Lung (tissue), 12 donors: ENCODE results near the gene ARHGAP15. TPM values are rescaled to one million over a fixed set of nuclear protein-coding genes. Genes with fewer than 3 reads are reported as not detected.

ENCODE experiments used
- ATAC-seq: fragments of 200-7000 bp; cut with Tn5 transposase; one replicate; pipeline ENCODE4 v1.9.1; 2020; ENCODE audit warnings: moderate number of reproducible peaks; ENCODE audit not compliant: insufficient read depth, low FRiP score
- DNase-seq, 3 donors: peaks; one replicate each; pipeline ENCODE4 v3.0.0-alpha.2; 2013 to 2017
- H3K27ac ChIP-seq, 2 donors: one replicate each; pipeline ENCODE4 v1.5.1; 2013; ENCODE audit warnings: mild to moderate bottlenecking in 2 of 2, moderate library complexity in 2 of 2, control low read depth in 1 of 2, inconsistent platforms in 1 of 2, low read depth in 1 of 2, low read length in 1 of 2
- H3K27me3 ChIP-seq, 3 donors: one replicate each; pipeline ENCODE4 v1.5.1; 2013; ENCODE audit warnings: low read length in 2 of 3; ENCODE audit not compliant: control insufficient read depth in 3 of 3, insufficient read depth in 3 of 3
- H3K36me3 ChIP-seq, 4 donors: one replicate each; pipeline ENCODE4 v1.5.1; 2013; ENCODE audit warnings: low read length in 4 of 4, mild to moderate bottlenecking in 1 of 4, moderate library complexity in 1 of 4; ENCODE audit not compliant: control insufficient read depth in 4 of 4, insufficient read depth in 4 of 4
- H3K4me1 ChIP-seq, 5 donors: one replicate each; pipeline ENCODE4 v1.5.1; 2013; ENCODE audit warnings: low read length in 5 of 5, mild to moderate bottlenecking in 2 of 5, moderate library complexity in 1 of 5; ENCODE audit not compliant: control insufficient read depth in 5 of 5, insufficient read depth in 5 of 5
- H3K4me3 ChIP-seq: one replicate; pipeline ENCODE4 v1.5.1; 2013; ENCODE audit warnings: mild to moderate bottlenecking, control low read depth, moderate library complexity
- H3K9ac ChIP-seq, 2 donors: one replicate each; pipeline ENCODE4 v1.5.1; 2013; ENCODE audit warnings: low read length in 2 of 2, control low read depth in 1 of 2; ENCODE audit not compliant: insufficient read depth in 1 of 2
- H3K9me3 ChIP-seq, 4 donors: one replicate each; pipeline ENCODE4 v1.5.1; 2013; ENCODE audit warnings: low read length in 3 of 4, mild to moderate bottlenecking in 1 of 4, moderate library complexity in 1 of 4; ENCODE audit not compliant: control insufficient read depth in 4 of 4, insufficient read depth in 3 of 4
- WGBS, 2 donors: extraction: QIAGEN DNeasy Blood & Tissue Kit; methylation state at CpG; one replicate each; pipeline ENCODE4 v1.1.7; 2013; 5-methylcytosine and 5-hydroxymethylcytosine counted together
- polyA plus RNA-seq, 2 donors: library from polyadenylated mRNA; stranded (reverse); fragments of 200-250 nt; gene quantifications; one replicate each; pipeline ENCODE4 v1.2.1, GENCODE V29; 2013
- total RNA-seq, 2 donors: library from RNA; depleted of rRNA in 1 of 2; stranded (reverse); fragments of >200 nt in 1 of 2; gene quantifications; one replicate each; pipeline ENCODE4 v1.2.1, GENCODE V29; 2014 to 2021
- TF ChIP-seq, protein P1 (sequence below): IDR thresholded peaks from 2 replicates; pipeline ENCODE4 v1.5.1; 2012; ENCODE audit warnings: mild to moderate bottlenecking; ENCODE audit errors: control extremely low read depth, extremely low read depth
- donor health status: control.
- donor health status: control.
- donor health status: Bipolar disorder and iron deficiency.
- donor health status: healthy.
- donor health status: DM: yes; HTN: yes; CAD: no.

ARHGAP15 gene
- total and polyA plus RNA-seq, 4 donors = 5.9 to 74.3 (median 13.2) TPM

- TF ChIP-seq, protein P1, sequence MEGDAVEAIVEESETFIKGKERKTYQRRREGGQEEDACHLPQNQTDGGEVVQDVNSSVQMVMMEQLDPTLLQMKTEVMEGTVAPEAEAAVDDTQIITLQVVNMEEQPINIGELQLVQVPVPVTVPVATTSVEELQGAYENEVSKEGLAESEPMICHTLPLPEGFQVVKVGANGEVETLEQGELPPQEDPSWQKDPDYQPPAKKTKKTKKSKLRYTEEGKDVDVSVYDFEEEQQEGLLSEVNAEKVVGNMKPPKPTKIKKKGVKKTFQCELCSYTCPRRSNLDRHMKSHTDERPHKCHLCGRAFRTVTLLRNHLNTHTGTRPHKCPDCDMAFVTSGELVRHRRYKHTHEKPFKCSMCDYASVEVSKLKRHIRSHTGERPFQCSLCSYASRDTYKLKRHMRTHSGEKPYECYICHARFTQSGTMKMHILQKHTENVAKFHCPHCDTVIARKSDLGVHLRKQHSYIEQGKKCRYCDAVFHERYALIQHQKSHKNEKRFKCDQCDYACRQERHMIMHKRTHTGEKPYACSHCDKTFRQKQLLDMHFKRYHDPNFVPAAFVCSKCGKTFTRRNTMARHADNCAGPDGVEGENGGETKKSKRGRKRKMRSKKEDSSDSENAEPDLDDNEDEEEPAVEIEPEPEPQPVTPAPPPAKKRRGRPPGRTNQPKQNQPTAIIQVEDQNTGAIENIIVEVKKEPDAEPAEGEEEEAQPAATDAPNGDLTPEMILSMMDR = no peak
- 64 to 75% methylated on average over 3 of the region's 3 CpGs for WGBS, 2 donors
- Histone ChIP-seq H3K36me3 (peaks cover 0 to 6% (median under 1%) of the 10 kb centered on the region in 4 donors), H3K9ac (peak overlapping the region in 1 of 2 donors; percentile 7), H3K9me3 (no peaks in the 10 kb centered on the region), H3K27ac (no peak overlapping the region), H3K4me1 (peaks cover 0 to 39% (median 4%) of the 10 kb centered on the region in 5 donors), H3K27me3 (no peaks in the 10 kb centered on the region), H3K4me3 (no peak overlapping the region)
- DNase-seq = peak in 1 of 3 donors; percentile 47
- ATAC-seq = no peak
Observed at GRCh38 chr2:143499061-143499460, 369.8 kb downstream of the ARHGAP15 start.

DNA sequence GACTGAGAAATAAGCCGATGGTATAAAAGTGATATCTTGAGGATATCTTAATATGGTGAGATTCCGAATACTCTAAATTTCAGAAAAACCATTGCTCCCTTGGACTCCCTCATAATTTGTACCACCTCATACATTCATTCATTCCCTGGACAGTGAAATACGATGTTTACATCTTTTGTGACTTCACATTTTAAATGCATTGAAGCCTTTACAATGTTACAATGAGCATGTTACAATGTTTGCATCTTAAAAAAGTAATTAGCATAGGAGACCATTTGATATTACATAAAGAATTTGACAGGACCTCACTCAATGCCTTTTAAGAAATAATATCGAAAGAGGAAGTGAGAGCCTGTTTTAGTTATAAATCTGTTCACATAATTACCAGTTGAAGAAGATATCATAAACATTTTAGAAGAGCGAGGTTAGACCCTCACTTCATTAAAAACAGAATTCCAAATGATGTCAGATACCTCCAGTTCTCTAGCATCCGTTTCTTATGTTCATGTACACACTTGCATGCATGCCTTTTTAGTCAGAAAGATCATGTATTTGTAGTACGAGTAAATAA is 372.0 kb downstream of the ARHGAP15 start:
- ATAC-seq (no peak), DNase-seq (peak in 2 of 3 donors; percentile 74 to 84)
- H3K27me3 ChIP-seq = no peaks in the 10 kb centered on the region
- WGBS, 2 donors = 79 to 84% methylated on average over 7 of the region's 7 CpGs
- H3K36me3 ChIP-seq = peaks cover 0 to 6% (median under 1%) of the 10 kb centered on the region in 4 donors
- TF ChIP-seq, protein P1 = no peak
- peaks cover 0 to 39% (median 4%) of the 10 kb centered on the region in 5 donors for H3K4me1 ChIP-seq
- no peaks in the 10 kb centered on the region for H3K9me3 ChIP-seq
- H3K9ac ChIP-seq = no peak overlapping the region
- no peak overlapping the region for H3K27ac ChIP-seq
- H3K4me3 ChIP-seq = no peak overlapping the region

DNA sequence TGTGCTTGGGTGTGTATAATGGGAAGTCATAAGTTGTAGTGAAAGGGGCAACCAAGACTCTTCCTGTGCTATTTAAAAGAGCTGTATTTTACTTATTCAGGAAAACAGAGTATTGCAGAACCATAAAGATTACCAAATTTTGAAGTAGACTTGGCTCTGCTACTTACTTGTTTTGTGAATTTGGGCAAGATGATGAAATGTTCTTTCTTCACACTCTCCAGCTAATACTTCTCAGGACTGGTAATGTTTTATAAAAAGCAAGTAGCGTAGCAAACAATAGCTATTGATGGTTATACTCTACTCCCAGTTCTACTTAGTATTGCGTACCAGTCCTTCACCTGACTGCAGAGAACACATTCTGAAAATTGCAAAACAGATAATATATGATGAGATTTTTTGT is 374.1 kb downstream of the ARHGAP15 start:
- no peak for ATAC-seq
- WGBS, 2 donors = 57 to 68% methylated on average over 2 of the region's 2 CpGs

More for the DNA sequence above, 374.1 kb downstream of the ARHGAP15 start:
- no peak overlapping the region for H3K4me3 ChIP-seq
- H3K27me3 ChIP-seq = no peaks in the 10 kb centered on the region
- TF ChIP-seq, protein P1 = no peak
- no peaks in the 10 kb centered on the region for H3K9me3 ChIP-seq
- peaks cover 0 to 32% (median 4%) of the 10 kb centered on the region in 5 donors for H3K4me1 ChIP-seq
- peaks cover 0 to 6% (median under 1%) of the 10 kb centered on the region in 4 donors for H3K36me3 ChIP-seq
- DNase-seq = no peak
- no peak overlapping the region for H3K9ac ChIP-seq
- H3K27ac ChIP-seq = no peak overlapping the region
